ENCODE data around the gene TMEM248.
"Not testable (repeated sequence)": the region's sequence is repeated elsewhere in the genome, so short reads cannot be mapped to it uniquely, and the experiment has no call there.

TMEM248 gene

GRCh38 chr7:66886152-66886551 is 34.9 kb upstream of the TMEM248 start:
- TF ChIP-seq CTCF (IDR thresholded peaks at IDR 0.05; ENCODE audit: insufficient read depth, missing control alignments): no peak
- DNase-seq (ENCODE audit: insufficient read length, low spot score): no peak
- no peak for FAIRE-seq

- not testable (repeated sequence) for FAIRE-seq; DNase-seq (ENCODE audit: insufficient read length, low spot score)
Measured at GRCh38 chr7:66888223-66888622, 32.8 kb upstream of the TMEM248 start.

GRCh38 chr7:66894463-66895080 is 26.5 kb upstream of the TMEM248 start:
- TF ChIP-seq CTCF (IDR thresholded peaks at IDR 0.05; ENCODE audit: insufficient read depth, missing control alignments): no peak
- no peak for FAIRE-seq
- DNase-seq (ENCODE audit: insufficient read length, low spot score): no peak

GRCh38 chr7:66896441-66896840 is 24.6 kb upstream of the TMEM248 start:
- no peak for FAIRE-seq
- no peak for TF ChIP-seq CTCF (IDR thresholded peaks at IDR 0.05; ENCODE audit: insufficient read depth, missing control alignments)
- DNase-seq (ENCODE audit: insufficient read length, low spot score): no peak

- FAIRE-seq: no peak
- DNase-seq (ENCODE audit: insufficient read length, low spot score): no peak
- TF ChIP-seq CTCF (IDR thresholded peaks at IDR 0.05; ENCODE audit: insufficient read depth, missing control alignments): peak; percentile 8
Measured at GRCh38 chr7:66899552-66900280, 21.3 kb upstream of the TMEM248 start.

DNA sequence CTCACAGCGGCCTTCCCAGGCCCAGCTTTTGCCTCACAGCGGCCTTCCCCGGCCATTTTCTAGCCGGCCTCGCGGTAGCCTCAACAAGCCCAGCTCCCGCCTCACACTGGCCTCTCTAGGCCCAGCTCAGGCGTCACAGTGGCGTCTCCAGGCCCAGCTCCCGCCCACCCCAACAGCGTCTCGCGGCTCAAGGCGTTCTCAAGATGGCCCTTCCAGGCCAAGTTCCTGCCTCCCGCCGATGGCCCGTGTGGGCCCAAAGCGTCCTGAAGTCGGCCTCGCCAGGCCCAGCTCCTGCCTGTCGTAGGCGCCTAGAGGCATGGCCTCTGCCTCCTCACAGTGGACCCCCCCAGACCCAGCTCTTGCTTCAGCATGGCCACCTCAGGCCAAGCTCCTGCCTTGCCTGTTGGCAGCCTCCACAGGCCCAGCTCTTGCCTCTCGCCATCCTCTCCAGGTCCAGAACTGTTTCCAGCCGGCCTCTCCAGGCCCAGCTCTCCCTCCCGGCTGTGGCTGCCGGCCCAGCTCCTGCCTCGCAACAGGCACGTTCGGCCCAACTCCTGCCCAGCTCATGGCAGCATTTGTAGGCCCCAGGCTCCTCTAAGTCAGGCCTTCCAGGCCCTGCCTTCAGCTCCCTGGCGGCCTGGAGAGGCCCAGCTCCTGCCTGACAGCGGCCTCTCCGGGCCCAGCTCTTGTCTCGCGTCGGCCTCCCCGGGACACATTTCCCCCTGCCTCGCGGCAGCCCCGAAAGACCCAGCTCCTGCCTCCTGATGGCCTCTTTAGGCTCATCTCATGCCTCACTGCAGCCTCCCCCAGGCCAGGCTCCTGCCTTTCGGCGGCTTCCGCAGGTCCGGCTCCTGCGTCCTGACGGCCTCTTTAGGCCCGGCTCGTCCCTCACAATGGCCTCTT is 18.8 kb upstream of the TMEM248 start:
- TF ChIP-seq CTCF (IDR thresholded peaks at IDR 0.05; ENCODE audit: insufficient read depth, missing control alignments): no peak
- DNase-seq (ENCODE audit: insufficient read length, low spot score): no peak
- no peak for FAIRE-seq

- DNase-seq (ENCODE audit: insufficient read length, low spot score) (no peak), FAIRE-seq (no peak)
- no peak for TF ChIP-seq CTCF (IDR thresholded peaks at IDR 0.05; ENCODE audit: insufficient read depth, missing control alignments)
Measured at GRCh38 chr7:66902844-66903180, 18.2 kb upstream of the TMEM248 start.
